SJSA1 (cell line): ENCODE data around the gene CHRNA3. TPM values are rescaled to one million over a fixed set of nuclear protein-coding genes. Genes with fewer than 3 reads are reported as not detected.
A peak's percentile ranks its signal among the peaks of the same experiment; 100 is the strongest.

Experiments used
- DNase-seq, 2 experiments: peaks; one replicate each; pipeline ENCODE4 v3.0.0-alpha.2; 2015 to 2020; ENCODE audit warnings: low spot score in 2 of 2, low read depth in 1 of 2
- H3K27ac ChIP-seq: fragments of 250-450 bp; sonication (Bioruptor Pico); 2 replicates; pipeline ENCODE4 v1.5.1; 2020; ENCODE audit warnings: mild to moderate bottlenecking, moderate library complexity
- H3K27me3 ChIP-seq: fragments of 250-450 bp; sonication (Bioruptor Pico); replicated peaks from 2 replicates; pipeline ENCODE4 v1.5.1; 2020; ENCODE audit warnings: mild to moderate bottlenecking, moderate library complexity
- H3K36me3 ChIP-seq: fragments of 250-450 bp; sonication (Bioruptor Pico); 2 replicates; pipeline ENCODE4 v1.5.1; 2020; ENCODE audit warnings: mild to moderate bottlenecking
- H3K4me1 ChIP-seq: fragments of 250-450 bp; sonication (Bioruptor Pico); replicated peaks from 2 replicates; pipeline ENCODE4 v1.6.1; 2021; ENCODE audit warnings: mild to moderate bottlenecking
- H3K4me3 ChIP-seq: fragments of 250-450 bp; sonication (Bioruptor Pico); 2 replicates; pipeline ENCODE4 v1.5.1; 2020; ENCODE audit warnings: mild to moderate bottlenecking
- H3K9me3 ChIP-seq: fragments of 250-450 bp; sonication (Bioruptor Pico); replicated peaks from 2 replicates; pipeline ENCODE4 v1.5.1; 2020; ENCODE audit warnings: mild to moderate bottlenecking
- total RNA-seq: library from RNA; depleted of rRNA; stranded (reverse); fragments of >200 nt; shearing (Covaris generic); gene quantifications from 2 replicates; pipeline ENCODE4 v1.2.3, GENCODE V29; 2014

CHRNA3 gene
- total RNA-seq, 1 experiment from 2014 or later: not detected

DNA sequence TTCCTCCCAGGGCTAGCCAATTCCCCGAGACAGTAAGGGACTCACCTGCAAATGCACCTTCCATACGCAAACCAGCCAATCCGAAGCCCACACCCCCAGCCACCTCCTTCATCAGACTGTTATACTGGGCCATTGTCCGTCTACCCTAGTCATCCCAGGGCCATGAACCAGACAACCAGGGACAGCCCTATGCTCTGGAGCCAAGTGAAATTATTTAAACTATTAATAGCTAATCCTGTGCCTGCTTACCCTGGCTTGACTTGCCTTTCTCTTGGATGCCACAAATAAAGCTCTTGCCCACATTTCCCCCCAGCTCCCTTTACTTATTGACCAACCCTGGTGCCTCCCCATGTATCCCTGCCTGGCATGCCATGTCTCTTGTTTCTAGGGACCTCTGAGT is 24.2 kb upstream of the CHRNA3 start:
- no peak overlapping the region for H3K4me3 ChIP-seq
- H3K9me3 ChIP-seq: no peaks in the 10 kb centered on the region
- H3K4me1 ChIP-seq: 0 out of 2 replicates have a peak, but pooled peaks cover 5% of the 10 kb centered on the region
- H3K27ac ChIP-seq: no peak overlapping the region
- peaks cover 11% of the 10 kb centered on the region for H3K27me3 ChIP-seq
- H3K36me3 ChIP-seq: no peaks in the 10 kb centered on the region
- DNase-seq: no peak

DNA sequence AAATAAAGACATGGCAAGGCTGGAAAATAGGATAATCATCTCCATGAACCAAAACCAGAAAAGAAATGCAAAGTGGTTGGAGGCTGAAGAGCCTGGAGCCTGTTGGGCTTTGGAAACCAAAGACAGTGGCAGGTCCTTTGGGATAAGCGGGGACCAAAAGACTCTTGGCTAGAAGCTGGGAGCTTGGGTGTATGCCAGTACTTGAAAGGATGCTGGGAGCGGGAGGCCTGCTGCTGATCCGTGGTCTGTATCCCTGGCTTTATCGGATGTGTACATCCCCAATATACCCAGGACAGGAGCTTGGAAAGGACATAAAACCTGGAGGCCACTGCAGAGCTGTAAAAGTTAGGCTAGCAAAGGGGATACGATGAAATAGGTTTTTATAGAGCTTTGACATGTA is 21.5 kb upstream of the CHRNA3 start:
- H3K9me3 ChIP-seq: no peaks in the 10 kb centered on the region
- H3K4me3 ChIP-seq: no peak overlapping the region
- no peak overlapping the region for H3K27ac ChIP-seq
- no peaks in the 10 kb centered on the region for H3K36me3 ChIP-seq
- no peak for DNase-seq
- 0 out of 2 replicates have a peak, but pooled peaks cover 5% of the 10 kb centered on the region for H3K4me1 ChIP-seq
- H3K27me3 ChIP-seq: peaks cover 11% of the 10 kb centered on the region

DNA sequence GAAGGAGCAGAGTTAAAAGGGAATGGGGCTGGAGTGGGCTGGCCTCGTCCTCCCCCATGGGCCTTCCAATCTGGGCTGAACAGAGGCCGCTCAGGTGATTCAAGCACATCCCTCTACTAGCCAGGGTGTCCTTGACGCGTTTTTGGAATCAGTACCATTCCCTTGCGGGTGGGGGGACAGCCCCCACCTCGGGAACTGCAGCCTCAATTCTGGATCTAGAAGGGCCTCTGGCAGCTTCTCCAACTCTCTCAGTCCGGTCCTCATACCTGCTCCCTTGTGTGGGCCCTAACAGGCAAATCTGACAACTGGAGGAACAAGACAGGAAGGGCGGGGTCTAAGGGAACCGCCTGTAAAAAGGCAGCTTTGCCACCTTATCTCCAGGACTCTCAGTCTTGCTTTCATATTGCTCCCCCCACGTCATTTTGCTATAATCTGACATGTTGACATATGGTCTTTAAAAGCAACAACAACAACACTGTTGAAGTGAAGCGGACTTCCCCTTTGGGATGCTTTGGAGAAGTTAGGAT is 21.0 kb upstream of the CHRNA3 start:
- Histone ChIP-seq H3K4me3 (no peak overlapping the region), H3K27ac (no peak overlapping the region), H3K27me3 (peaks cover 11% of the 10 kb centered on the region), H3K4me1 (0 out of 2 replicates have a peak, but pooled peaks cover 5% of the 10 kb centered on the region), H3K9me3 (no peaks in the 10 kb centered on the region), H3K36me3 (no peaks in the 10 kb centered on the region)
- DNase-seq: no peak

DNA sequence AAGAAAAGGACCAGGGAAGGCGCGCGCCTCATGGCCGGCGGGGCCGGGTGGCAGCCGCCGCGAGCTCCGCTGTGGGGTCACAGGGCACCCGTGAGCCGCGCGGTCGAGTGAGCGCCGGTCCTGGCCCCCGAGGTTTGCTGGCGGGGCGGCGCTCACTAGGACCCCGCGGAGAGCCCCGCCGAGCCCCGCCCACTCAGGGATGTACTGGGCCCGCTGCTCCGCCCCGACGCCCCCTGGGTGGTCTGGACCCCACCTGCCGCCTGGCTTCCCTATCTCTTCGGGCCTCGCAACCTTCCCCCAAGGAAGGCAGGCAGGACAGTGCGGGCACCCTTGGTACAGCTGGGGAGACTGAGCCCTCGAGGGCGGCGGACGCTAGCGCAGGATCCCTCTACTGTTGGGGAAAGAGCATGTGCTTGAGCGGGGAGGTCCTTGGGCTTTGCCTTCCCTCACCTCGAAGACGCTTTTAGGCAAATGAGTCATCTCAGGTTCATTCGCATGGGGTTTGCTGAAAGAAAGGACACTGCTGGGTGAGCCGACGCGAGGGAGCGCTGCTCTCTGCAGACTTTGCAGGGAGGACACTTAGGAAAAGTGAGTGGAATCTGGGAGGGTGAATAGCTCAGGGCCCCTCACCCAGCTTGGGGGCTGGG is 20.4 kb upstream of the CHRNA3 start, which contains the start of gene CHRNB4:
CHRNB4 (minus strand) TSS at position 109 of the 647 bp plus-strand sequence; CDS start at position 32, 77 bp downstream.
- 0 out of 2 replicates have a peak, but pooled peaks cover 5% of the 10 kb centered on the region for H3K4me1 ChIP-seq
- H3K4me3 ChIP-seq: no peak within 1 kb of the TSS
- H3K27me3 ChIP-seq: peaks cover 11% of the 10 kb centered on the region
- H3K36me3 ChIP-seq: no peaks in the 10 kb centered on the region
- no peak for DNase-seq
- no peak within 1 kb of the TSS for H3K27ac ChIP-seq
- H3K9me3 ChIP-seq: no peaks in the 10 kb centered on the region

DNA sequence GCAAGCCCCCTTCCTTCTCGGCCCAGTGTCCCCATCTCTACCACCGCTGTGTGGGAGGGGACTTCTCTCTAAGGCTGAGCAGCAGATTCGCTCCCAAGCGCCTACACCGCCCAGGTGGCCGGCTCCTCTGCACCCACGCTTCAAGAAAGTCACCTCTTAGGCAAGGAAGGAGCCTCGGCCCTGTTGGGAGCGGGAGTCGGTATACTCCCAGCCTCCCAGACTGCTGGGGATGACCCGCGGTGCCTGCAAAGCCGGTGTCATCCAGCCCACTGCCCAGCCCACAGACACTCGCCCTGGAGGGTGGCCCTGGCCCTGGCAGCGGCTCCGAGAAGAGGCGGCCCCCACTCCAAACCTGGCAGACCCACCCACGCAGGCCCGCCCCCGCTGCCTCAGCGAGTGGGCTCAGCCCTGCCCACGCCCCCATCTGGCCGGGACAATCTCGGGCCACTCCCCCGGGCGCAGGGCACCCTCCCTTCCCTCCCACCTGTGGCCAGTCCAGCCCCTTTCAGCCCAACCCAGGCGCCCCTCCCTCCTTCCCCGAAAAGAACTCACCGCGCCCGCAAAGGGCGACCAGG is 19.8 kb upstream of the CHRNA3 start:
- H3K4me1 ChIP-seq: 0 out of 2 replicates have a peak, but pooled peaks cover 5% of the 10 kb centered on the region
- no peak overlapping the region for H3K27ac ChIP-seq
- H3K4me3 ChIP-seq: no peak overlapping the region
- DNase-seq: no peak
- H3K9me3 ChIP-seq: no peaks in the 10 kb centered on the region
- no peaks in the 10 kb centered on the region for H3K36me3 ChIP-seq
- peaks cover 11% of the 10 kb centered on the region for H3K27me3 ChIP-seq

DNA sequence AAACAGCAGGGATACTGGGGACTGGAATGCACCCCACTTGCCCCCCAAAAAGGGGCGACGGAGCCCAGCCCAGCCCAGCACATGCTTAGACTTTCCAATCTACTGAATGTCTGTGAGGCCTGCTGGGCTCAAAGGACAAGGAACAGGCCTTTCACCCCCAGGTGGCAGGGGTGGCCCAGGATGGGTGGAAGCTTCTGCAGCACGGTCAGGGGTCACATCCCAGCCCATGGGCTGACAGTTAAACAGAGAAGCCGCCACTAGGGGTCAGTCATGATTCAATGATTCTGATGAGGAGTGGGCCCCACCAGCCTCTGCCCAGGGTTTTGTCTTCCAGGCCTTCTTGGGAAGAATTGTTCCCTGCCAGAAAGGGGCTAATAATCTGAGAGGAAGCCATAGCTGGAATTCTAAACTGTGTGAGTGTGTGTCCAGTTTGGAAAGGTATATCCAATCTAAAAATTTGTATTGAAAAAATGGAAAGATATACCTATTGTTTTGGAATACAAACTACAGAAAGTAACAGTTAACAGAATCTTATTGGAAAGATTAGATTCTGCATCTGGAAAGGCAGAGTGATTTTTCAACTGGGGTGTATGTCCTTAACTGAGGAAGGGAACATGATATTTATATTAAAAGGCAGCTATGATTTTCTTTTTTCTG is 18.0 kb upstream of the CHRNA3 start:
- H3K27me3 ChIP-seq: peaks cover 11% of the 10 kb centered on the region
- 0 out of 2 replicates have a peak, but pooled peaks cover 5% of the 10 kb centered on the region for H3K4me1 ChIP-seq
- H3K27ac ChIP-seq: no peak overlapping the region
- peak; percentile 34 to 61 for DNase-seq
- H3K4me3 ChIP-seq: no peak overlapping the region
- H3K36me3 ChIP-seq: no peaks in the 10 kb centered on the region
- no peaks in the 10 kb centered on the region for H3K9me3 ChIP-seq

DNA sequence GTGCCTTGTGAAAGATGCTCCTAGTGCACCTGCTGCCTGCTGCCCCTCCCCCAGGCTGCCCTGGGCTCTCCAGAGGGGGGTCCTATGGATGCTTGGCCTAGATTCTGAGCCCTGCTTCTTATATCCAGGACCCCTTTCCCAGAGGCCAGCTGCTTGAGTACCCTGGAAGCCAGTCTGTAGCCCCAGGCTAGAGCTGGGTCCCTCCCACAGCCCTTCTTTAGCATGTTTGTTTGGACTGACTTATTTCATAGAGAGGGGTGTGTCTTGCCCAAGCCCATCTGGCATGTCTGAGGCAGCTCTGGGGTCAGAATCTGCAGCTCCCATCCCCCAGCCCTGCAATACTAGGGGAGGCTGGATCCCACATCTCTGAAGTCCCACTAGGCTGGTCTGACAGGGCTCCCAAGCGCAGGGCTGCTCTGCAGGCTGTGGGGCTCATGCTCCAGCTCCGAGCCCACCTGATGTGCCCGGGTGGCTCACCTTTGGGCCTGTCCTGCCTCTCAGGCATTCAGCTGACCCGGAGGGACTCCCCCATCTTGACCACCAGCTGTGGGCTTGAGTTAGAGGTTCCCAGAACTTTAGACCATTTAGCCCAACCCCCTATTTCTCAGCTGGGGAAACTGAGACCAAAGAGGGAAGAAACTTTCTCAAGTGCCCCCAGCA is 17.1 kb upstream of the CHRNA3 start:
- DNase-seq: no peak
- H3K9me3 ChIP-seq: 0 out of 2 replicates have a peak, but pooled peaks cover 4% of the 10 kb centered on the region
- no peak overlapping the region for H3K4me3 ChIP-seq
- H3K36me3 ChIP-seq: no peaks in the 10 kb centered on the region
- 0 out of 2 replicates have a peak, but pooled peaks cover 5% of the 10 kb centered on the region for H3K4me1 ChIP-seq
- H3K27me3 ChIP-seq: peaks cover 11% of the 10 kb centered on the region
- no peak overlapping the region for H3K27ac ChIP-seq

DNA sequence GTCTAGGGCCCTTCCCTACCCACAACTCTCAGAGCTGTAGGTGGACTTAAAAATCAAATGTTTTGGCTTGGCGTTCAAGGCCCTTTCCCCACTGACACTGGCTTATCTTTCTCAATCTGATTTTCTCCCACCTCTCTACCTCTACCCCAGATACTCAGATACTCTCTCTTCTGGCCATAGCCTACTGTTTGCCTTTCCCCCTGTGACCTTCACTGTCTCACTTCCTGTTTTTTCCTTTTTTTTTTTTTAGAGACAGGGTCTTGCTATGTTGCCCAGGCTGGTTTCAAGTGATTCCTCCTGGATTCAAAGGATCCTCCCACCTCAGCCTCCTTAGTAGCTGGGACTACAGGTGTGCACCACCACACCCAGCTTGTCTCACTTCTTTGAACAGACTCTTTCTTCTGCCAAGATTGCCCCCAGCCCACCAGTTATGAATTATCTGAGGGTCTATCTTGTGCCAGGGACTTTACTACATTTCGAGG is 15.6 kb upstream of the CHRNA3 start:
- no peak for DNase-seq
- H3K27ac ChIP-seq: no peak overlapping the region
- 0 out of 2 replicates have a peak, but pooled peaks cover 4% of the 10 kb centered on the region for H3K9me3 ChIP-seq
- peaks cover 11% of the 10 kb centered on the region for H3K27me3 ChIP-seq
- H3K4me1 ChIP-seq: 0 out of 2 replicates have a peak, but pooled peaks cover 5% of the 10 kb centered on the region
- no peaks in the 10 kb centered on the region for H3K36me3 ChIP-seq
- no peak overlapping the region for H3K4me3 ChIP-seq

DNA sequence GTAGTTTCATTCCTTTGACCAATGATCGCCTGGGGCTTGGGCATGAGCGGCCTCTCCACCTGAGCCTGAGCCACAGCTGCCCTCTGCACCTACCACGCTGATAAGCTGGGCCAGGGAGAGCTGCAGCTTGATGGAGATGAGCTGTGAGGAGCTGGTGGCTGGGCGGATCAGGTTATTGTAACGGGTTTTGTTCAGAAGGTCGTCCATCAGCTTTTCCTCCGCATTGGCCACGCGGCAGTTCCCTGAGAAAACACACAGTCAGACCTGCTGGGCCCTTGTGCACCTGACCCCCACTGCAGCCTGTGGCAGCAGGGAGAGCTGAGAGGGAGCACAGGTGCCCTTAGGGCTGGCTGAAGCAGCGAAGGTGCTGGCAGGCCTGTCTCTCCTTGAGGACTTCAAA is 14.6 kb upstream of the CHRNA3 start:
- Histone ChIP-seq H3K4me3 (no peak overlapping the region), H3K27ac (no peak overlapping the region), H3K4me1 (no peaks in the 10 kb centered on the region), H3K36me3 (no peaks in the 10 kb centered on the region), H3K9me3 (0 out of 2 replicates have a peak, but pooled peaks cover 4% of the 10 kb centered on the region), H3K27me3 (peaks cover 2% of the 10 kb centered on the region; the same call in 1 of the 2 replicates)
- no peak for DNase-seq

DNA sequence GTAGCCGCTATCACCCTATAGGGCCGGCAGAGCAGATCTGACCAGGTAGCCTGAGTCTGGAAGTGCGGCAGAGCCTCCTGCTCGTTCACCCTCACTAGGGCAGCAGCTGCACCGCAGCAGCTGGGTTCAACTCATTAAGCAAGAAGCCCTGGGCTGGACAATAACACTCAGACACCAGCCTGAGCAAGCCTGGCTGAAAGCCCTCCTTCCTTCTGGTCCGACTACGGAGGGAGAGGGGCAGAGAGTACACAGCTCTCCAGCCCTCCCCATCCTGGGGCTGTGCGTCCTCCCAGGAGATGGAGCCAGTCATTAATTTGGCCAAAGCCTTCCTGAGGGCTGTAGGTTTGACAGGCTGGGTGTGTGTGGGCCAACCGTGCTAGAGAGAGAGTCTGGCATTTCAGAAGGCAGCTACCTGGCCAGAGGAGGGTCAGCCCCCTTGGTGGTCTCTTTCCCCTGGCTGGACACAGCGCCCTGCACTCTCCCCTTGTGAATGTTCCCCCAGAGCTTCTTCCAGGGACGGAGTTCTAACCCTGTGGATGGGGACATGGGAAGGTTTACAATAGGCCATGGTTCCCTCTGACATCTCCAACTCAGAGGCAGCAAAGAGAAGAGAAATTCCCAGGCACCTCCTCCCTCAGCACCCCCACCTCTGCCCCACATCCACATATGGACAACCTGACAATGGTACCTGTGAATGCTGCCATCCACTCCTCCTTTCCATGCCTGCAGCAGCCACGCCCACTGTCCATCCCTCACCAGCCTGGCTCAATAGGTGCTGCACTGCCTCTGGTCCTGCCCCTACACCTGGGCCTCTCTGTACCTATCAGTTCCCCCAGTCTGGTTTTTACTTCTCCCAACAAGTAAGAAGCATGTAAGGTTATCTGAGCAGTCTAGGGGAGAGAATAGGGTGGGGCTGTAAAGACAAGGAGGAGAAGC is 13.7 kb upstream of the CHRNA3 start:
- DNase-seq: no peak
- H3K36me3 ChIP-seq: no peaks in the 10 kb centered on the region
- no peak overlapping the region for H3K4me3 ChIP-seq
- 0 out of 2 replicates have a peak, but pooled peaks cover 4% of the 10 kb centered on the region for H3K9me3 ChIP-seq
- H3K4me1 ChIP-seq: no peaks in the 10 kb centered on the region
- H3K27ac ChIP-seq: no peak overlapping the region
- H3K27me3 ChIP-seq: no peaks in the 10 kb centered on the region

DNA sequence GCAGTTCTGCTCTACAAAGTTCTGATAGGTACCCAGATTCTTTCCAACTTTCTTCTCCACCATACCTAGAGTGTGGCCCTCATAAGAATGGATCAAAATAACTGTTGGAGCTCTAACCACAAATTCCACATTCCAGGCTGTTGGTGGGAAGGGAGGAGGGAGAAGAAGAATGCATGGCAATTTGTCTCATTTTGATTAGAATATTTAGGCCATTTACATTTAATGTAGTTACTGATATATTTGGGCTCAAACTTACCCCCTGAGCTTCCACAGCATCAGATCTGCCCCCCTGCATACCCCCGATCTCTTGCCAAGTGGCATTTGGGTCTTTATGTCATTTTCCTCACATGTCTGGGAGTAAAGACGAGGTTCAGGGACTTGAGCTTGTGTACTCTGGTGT is 12.6 kb upstream of the CHRNA3 start:
- Histone ChIP-seq H3K36me3 (no peaks in the 10 kb centered on the region), H3K4me3 (no peak overlapping the region), H3K27me3 (no peaks in the 10 kb centered on the region), H3K4me1 (no peaks in the 10 kb centered on the region), H3K9me3 (0 out of 2 replicates have a peak, but pooled peaks cover 4% of the 10 kb centered on the region), H3K27ac (no peak overlapping the region)
- DNase-seq: no peak

DNA sequence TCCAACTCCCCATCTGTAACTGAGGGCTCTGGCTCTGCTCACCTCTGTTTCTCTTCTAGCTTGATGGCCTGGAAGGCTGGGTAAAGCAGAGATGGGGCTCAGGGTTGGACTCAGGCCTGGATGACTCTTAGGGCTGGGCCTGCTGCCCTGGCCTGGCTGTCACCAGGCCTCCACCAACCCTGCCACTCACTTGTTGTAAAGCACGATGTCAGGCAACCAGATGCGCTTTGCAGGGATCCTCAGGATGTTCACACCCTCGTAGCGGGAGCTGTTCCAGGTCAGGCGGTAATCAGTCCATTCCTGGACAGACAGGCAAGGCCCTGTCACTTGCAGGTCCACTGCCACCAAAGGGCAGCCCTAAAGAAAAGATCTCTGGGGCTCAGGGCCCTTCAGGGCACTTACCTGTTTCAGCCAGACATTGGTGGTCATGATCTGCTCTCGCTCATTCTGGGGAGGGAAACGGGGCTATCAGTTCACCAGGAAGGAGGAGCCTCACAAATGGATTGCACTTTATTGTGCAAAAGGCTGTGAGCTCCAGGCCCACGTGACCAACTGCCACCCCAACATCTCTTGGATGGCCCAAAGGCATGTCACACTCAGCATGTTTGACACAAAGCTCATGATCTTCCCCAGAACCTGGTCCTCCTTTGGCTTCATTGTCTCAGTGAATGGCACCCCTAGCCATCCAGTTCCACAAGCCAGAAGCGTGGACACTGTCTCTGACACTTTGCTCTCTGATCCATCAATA is 10.3 kb upstream of the CHRNA3 start:
- 0 out of 2 replicates have a peak, but pooled peaks cover 4% of the 10 kb centered on the region for H3K9me3 ChIP-seq
- no peak overlapping the region for H3K4me3 ChIP-seq
- H3K27me3 ChIP-seq: no peaks in the 10 kb centered on the region
- no peak for DNase-seq
- H3K36me3 ChIP-seq: no peaks in the 10 kb centered on the region
- no peaks in the 10 kb centered on the region for H3K4me1 ChIP-seq
- H3K27ac ChIP-seq: no peak overlapping the region
